NCI-H1694 treated with DMSO at 0.1 percent for 48 hours (cell line): ENCODE results near the gene MCOLN1.
"Not testable (repeated sequence)": the region's sequence is repeated elsewhere in the genome, so short reads cannot be mapped to it uniquely, and the experiment has no call there.

Experiments used
- DNase-seq: peaks from one replicate; lab custom pipeline; 2025; lab: John Stamatoyannopoulos, UW

MCOLN1 gene

DNA sequence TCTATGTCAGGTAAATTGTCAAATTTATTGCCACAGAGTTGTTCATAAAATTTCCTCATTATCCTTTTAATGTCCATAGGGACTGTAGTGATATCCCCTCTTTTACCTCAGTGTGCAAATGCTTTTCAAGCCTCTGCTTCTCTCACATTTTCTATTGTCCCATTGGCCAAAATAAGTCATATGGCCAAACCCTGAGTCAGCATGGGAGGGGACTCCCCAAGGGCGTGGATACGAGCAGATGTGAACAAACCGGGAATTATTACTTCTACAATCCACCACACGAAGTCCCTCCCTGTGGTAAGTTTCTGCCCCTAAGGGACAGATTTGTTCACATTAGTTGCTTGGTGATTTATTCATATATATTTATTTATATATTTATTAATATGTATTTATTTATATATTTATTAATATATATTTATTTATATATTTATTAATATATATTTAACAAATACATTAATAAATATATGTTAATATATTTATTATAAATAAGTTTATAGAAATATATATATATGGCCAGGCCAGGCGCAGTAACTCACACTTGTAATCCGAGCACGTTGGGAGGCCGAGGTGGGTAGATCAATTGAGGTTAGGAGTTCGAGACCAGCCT lies 53.1 kb downstream of the MCOLN1 start:
- DNase-seq: no peak

- DNase-seq: not testable (repeated sequence)
Measured at GRCh38 chr19:7577422-7577821, 55.0 kb downstream of the MCOLN1 start.

- no peak for DNase-seq
Measured at GRCh38 chr19:7578127-7578526, 55.7 kb downstream of the MCOLN1 start.

GRCh38 chr19:7579182-7579581 lies 56.8 kb downstream of the MCOLN1 start:
- DNase-seq: no peak

- DNase-seq: no peak
Measured at GRCh38 chr19:7582446-7582845, 60.0 kb downstream of the MCOLN1 start.
